ENCODE measurements around the gene THSD4. TPM values are rescaled to one million over a fixed set of nuclear protein-coding genes. Genes with fewer than 3 reads are reported as not detected.
"Not testable (repeated sequence)": the region's sequence is repeated elsewhere in the genome, so short reads cannot be mapped to it uniquely, and the experiment has no call there.

THSD4 gene
- total RNA-seq, 2 experiments from 2014 or later = not detected

DNA sequence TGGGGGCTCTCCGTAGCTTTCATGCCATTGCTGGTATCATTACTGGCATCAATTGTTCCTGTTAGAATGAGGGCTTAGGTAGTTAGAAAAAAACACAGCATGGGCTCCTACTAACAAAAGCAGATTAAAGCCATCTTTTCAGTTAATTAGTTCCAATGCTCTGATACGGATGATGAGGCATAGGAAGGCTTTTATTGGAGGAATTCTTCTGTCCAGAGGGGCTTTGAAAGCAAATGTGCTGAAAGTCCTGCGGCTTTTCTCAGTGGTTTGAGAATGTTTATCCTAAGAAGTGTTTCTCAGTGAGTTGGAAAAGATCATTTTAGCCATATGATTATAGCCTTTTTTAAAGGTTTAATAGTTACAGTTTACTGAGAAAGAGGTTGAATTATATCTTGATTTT lies 198.5 kb downstream of the THSD4 start:
- Mint-ChIP-seq H3K9me3 (peaks cover 5% of the 10 kb centered on the region), H3K4me3 (no peak overlapping the region), H3K27ac (no peak overlapping the region), H3K4me1 (ENCODE audit: low read depth) (no peaks in the 10 kb centered on the region), H3K27me3 (peaks cover 9% of the 10 kb centered on the region), H3K36me3 (ENCODE audit: low read depth) (no peaks in the 10 kb centered on the region)
- intact Hi-C loops (cut with micrococcal nuclease) = no loop called here
- TF ChIP-seq, protein P1, sequence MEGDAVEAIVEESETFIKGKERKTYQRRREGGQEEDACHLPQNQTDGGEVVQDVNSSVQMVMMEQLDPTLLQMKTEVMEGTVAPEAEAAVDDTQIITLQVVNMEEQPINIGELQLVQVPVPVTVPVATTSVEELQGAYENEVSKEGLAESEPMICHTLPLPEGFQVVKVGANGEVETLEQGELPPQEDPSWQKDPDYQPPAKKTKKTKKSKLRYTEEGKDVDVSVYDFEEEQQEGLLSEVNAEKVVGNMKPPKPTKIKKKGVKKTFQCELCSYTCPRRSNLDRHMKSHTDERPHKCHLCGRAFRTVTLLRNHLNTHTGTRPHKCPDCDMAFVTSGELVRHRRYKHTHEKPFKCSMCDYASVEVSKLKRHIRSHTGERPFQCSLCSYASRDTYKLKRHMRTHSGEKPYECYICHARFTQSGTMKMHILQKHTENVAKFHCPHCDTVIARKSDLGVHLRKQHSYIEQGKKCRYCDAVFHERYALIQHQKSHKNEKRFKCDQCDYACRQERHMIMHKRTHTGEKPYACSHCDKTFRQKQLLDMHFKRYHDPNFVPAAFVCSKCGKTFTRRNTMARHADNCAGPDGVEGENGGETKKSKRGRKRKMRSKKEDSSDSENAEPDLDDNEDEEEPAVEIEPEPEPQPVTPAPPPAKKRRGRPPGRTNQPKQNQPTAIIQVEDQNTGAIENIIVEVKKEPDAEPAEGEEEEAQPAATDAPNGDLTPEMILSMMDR (IDR thresholded peaks at IDR 0.05) = no peak
- CTCF ChIA-PET = no interaction called here
- ATAC-seq = no peak
- POLR2A ChIA-PET = no interaction called here
- DNase-seq = no peak

DNA sequence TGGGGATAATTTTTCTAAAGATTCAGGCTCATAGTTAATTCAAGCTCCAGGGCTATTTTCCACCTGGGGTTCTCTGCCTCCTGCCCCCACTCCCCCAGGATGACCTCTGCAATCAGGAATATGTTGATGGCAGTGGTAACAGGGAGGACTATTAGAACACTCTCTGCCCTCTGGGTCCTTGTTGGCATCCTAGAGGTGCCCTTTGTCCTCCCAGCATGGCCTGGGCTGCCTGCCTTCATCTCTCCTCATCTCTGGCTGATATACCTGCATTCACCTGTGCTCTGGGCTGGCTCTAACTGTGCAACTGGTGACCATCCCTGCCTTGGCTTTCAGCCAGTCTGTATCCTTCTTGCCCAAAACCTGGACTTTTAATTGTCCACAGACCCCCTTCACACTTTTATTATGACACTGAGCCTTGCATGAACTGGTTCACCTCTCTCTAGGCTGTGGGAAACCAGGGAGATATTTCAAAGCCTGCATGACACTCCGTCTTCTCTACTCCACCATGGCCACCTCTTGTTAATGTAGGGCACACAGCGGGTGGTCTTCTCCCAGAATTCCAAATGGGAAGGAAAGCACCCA lies 199.8 kb downstream of the THSD4 start:
- no peak for ATAC-seq
- ChIA-PET CTCF (no interaction called here), POLR2A (no interaction called here)
- Mint-ChIP-seq H3K36me3 (ENCODE audit: low read depth) (no peaks in the 10 kb centered on the region), H3K9me3 (peaks cover 5% of the 10 kb centered on the region), H3K4me1 (ENCODE audit: low read depth) (no peaks in the 10 kb centered on the region), H3K27ac (no peak overlapping the region), H3K27me3 (peaks cover 9% of the 10 kb centered on the region), H3K4me3 (no peak overlapping the region)
- intact Hi-C loops (cut with micrococcal nuclease) = no loop called here
- no peak for DNase-seq
- TF ChIP-seq, protein P1 (IDR thresholded peaks at IDR 0.05) = no peak

DNA sequence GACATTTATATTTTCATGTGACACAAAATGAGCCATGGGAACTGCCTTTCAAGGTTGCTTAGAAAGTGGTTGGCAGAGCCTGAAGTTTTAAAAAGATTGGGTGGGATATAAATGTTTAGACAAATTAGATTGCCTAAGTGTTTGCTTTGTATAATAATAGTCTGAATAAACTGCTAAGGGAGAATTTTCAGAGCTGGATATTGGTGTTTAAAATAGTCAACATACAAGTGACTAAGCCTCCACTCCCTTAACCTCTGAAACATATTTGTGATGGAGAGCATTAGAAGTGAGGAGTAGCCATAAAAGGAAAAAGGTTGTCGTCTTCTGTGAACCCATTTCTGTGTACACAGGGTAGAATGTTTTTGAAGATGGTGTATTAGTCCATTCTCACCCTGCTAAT lies 201.6 kb downstream of the THSD4 start:
- Mint-ChIP-seq H3K9me3 (peaks cover 5% of the 10 kb centered on the region), H3K4me1 (ENCODE audit: low read depth) (no peaks in the 10 kb centered on the region), H3K4me3 (no peak overlapping the region), H3K27me3 (peaks cover 9% of the 10 kb centered on the region), H3K36me3 (ENCODE audit: low read depth) (no peaks in the 10 kb centered on the region), H3K27ac (no peak overlapping the region)
- ChIA-PET POLR2A (no interaction called here), CTCF (no interaction called here)
- DNase-seq (no peak), ATAC-seq (no peak)
- TF ChIP-seq, protein P1 (IDR thresholded peaks at IDR 0.05) = no peak
- intact Hi-C loops (cut with micrococcal nuclease) = no loop called here

DNA sequence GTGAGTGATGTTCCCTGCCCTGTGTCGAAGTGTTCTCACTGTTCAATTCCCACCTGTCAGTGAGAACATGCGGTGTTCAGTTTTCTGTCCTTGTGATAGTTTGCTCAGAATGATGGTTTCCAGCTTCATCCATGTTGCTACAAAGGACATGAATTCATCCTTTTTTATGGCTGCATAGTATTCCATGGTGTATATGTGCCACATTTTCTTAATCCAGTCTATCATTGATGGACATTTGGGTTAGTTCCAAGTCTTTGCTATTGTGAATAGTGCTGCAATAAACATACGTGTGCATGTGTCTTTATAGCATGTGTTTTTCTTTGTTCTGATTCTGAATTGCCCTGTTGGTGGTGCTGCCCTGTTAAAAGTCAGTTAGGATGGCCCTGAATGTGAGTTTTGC lies 204.2 kb downstream of the THSD4 start:
- H3K4me3 Mint-ChIP-seq; H3K36me3 Mint-ChIP-seq (ENCODE audit: low read depth); H3K4me1 Mint-ChIP-seq (ENCODE audit: low read depth); DNase-seq; intact Hi-C loops (cut with micrococcal nuclease); H3K27me3 Mint-ChIP-seq; ATAC-seq; POLR2A ChIA-PET; H3K27ac Mint-ChIP-seq; CTCF ChIA-PET; H3K9me3 Mint-ChIP-seq: not testable (repeated sequence)

DNA sequence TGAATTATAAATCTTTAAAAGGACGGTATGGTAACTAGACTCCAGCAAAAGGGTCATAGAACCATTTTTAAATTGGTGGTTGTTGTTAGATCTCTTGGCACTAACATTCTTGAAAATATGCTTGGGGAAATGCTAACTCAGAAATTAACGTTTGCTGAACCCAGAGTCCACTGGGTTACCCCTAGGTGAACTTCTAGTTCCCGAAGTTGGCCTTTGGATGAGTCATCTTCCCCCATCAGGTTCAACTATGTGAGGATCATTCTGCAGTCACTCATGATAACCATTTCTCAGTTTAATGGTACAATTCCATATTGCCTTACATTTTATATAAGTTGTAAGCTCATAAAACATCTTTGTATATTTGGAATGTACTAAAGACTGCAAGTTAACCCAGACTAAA lies 204.7 kb downstream of the THSD4 start:
- DNase-seq (no peak), ATAC-seq (no peak)
- ChIA-PET CTCF (no interaction called here), POLR2A (no interaction called here)
- TF ChIP-seq, protein P1 (IDR thresholded peaks at IDR 0.05) = no peak
- Mint-ChIP-seq H3K27me3 (peaks cover 11% of the 10 kb centered on the region), H3K9me3 (peaks cover 5% of the 10 kb centered on the region), H3K36me3 (ENCODE audit: low read depth) (no peaks in the 10 kb centered on the region), H3K4me3 (no peak overlapping the region), H3K4me1 (ENCODE audit: low read depth) (no peaks in the 10 kb centered on the region), H3K27ac (no peak overlapping the region)
- intact Hi-C loops (cut with micrococcal nuclease) = no loop called here

DNA sequence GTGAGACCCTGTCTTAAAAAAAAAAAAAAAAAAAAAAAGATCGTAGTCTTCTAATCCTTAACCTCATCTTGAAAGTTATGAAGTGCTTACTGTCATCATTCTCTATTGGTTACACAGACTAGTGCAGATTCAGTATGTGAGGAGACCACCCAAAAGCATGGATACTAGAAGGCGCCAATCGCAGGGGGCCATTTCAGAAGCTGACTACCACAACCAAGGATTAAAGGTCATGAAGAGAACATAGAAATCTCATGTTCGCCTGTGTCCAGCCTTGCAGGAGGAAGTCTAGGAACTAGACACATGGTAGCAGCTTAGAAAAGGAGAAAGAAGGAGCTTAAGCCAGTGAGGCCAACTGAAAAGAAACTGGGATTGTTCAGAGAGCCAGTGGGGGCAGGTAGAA lies 207.8 kb downstream of the THSD4 start:
- TF ChIP-seq, protein P1 (IDR thresholded peaks at IDR 0.05) = no peak
- ATAC-seq = no peak
- Mint-ChIP-seq H3K27ac (no peak overlapping the region), H3K9me3 (no peaks in the 10 kb centered on the region), H3K27me3 (peaks cover 7% of the 10 kb centered on the region), H3K36me3 (ENCODE audit: low read depth) (no peaks in the 10 kb centered on the region), H3K4me3 (no peak overlapping the region), H3K4me1 (ENCODE audit: low read depth) (no peaks in the 10 kb centered on the region)
- ChIA-PET POLR2A (no interaction called here), CTCF (no interaction called here)
- no peak for DNase-seq
- intact Hi-C loops (cut with micrococcal nuclease) = no loop called here

All from activated CD8-positive, alpha-beta T cell treated with anti-CD3 and anti-CD28 coated beads for 36 hours (primary cell).